DMS114 treated with DMSO at 0.1 percent for 48 hours (cell line): Measurements from ENCODE around the gene JAG2.

Source experiments
- DNase-seq: peaks from one replicate; lab custom pipeline; 2025; ENCODE audit not compliant: unreplicated experiment; lab: John Stamatoyannopoulos, UW

JAG2 gene

DNA sequence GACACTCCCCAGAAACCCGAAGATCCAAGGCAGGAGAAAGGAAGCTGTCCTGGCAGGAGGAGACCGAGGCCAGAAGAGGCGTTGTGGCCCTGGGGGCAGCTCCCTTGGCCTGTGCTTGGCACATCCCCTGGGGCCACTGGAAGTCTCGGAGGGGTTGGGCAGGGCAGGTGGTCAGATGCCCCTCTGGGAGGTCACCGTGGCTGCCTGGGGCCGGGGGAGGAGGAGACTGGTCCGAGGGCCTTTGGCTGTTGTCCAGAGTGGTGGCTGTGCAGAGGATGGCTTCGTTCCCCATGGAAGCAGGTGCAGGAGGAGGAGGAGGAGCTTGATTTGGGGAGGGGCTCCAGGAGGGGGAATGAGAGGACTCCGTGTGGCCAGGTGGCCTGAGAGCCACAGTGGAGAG, 15.9 kb upstream of the JAG2 start:
- no peak for DNase-seq

DNA sequence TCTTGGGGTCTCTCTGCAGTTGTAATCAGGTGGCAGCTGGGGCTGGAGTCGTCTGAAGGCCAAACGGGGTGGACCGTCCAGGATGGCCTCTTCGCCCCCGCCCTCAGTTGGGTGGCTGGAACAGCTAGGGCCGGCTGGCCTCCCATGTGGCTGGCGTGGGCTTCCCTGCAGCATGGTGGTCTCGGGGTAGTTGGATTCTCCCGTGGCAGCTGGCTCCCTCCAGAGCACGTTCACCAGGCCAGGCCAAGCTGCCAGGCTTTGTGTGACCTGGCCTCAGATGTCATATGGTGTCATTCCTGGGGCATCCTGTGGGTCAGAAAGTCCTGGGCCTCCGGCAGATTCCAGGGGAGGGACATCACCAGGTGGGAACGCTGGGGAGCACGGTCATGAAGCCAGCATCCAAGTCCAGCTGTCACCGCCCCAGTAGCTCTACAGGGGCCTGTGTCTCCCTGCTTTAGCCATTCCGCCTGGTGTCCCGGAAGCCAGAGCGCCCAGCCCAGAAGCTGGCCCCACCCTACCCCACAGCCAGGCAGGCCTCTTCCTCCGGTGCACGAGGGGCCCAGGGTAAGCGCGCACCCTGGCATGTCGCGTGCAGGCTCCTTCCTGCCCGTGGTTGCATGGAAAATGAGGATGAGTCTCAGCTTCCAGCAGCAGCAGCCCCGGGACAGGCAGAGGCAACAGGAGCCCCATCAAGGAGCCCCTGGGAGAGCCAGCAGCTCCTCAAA, 13.9 kb upstream of the JAG2 start:
- no peak for DNase-seq

DNA sequence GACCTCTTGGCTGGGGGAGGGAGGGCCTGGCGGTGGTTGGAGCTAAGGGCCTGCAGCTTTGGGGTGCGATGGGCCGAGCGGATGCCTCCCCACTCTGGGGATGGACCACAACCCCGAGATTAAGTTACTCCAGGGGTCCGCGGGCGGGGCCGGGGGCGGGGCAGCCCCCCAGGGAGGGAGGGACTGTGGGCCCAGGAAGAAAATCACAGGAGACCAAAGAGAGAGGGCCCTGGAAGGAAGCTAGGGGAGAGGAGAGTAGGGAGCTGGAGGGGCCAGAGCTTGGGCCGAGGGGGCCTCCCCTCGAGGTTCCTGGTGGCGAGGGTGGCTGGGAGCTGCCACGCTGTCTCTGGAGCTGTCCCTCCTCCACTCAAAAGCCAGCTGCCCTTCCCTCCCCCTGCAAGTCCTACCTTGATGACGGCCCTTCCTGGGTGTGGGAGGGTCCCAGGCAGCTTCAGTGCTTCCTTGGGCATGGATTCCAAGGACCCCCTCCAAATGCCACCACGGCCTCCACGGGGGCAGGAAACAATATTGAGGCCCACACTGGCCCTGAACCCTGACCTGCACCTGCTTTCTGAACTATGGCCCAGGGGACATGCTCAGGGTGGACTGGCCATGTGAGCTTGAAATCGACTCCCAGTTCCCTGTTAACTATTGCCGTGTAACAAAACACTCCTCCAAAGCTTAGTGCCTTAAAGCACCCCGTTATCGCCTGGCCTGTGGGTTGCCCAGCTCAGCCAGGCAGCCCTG, 13.1 kb upstream of the JAG2 start:
- no peak for DNase-seq

DNA sequence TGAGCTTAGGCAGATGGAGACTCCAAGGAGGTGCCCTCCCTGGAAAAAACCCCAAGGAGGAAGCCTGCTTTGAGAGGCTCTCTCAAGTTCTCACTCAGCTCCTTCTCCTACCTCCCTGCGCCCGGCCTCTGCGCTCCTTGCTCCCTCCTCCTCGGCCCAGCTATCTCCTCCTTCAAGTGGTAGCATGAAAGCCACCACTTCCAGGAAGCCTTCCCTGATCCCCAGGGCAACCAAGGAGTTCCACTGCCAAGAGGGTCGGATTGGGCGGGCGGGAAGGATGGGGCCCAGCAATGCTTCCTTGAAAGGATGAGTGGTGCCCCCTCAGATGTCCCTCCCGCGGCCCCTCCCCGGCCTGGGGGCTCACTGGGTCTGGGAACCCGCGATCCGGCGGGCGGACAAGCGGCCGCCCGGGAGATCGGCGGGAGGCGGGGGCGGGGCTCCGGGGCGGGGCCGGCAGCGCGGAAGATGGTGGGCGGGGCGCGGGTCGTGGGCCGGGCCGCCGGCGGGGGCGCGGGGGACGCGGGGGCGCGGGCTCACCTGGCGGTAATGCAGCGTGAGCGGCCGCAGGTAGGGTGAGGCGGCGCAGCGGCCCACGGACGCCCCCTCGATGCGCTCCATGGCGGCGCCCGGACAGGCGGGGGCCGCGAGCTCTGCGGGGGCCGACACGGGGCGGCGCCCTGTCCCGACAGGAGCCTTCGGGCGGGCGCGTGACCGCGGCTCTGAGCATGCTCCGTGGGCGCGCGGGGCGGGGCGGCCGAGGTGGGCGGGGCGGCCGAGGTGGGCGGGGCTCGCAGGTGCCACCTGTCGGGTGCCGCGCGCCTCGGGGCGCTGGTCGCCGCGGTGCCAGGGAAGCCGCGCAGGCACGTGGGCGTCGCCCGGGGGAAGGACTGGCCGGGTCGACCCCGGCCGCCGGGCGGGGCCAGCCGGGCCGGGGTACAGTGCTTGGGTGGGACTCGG, 12.3 kb upstream of the JAG2 start, which contains the start of gene NUDT14:
Gene NUDT14 (minus strand): TSS at position 721 of the 957 bp plus-strand sequence. CDS start 103 bp downstream, at position 618.
- DNase-seq: no peak

DNA sequence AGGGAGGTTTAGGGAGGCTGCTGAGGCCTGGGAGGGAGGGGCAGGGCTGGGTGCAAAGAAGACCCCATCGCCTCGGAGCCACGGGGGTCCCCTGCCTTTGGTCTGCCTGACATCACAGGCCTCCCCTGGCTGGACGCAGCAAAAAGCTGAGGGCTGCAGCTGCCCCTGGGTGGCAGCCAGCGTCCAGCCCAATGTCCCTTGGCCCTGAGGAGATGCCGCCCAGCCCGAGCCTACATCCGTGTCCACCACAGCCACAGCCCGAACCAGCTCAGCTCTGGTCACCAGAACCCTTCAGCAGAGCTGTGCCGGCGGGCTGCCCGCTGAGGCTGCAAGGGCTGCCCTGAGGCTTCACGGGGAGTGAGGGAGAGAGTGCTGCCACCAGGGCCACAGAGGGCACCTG, 10.6 kb upstream of the JAG2 start:
- no peak for DNase-seq

DNA sequence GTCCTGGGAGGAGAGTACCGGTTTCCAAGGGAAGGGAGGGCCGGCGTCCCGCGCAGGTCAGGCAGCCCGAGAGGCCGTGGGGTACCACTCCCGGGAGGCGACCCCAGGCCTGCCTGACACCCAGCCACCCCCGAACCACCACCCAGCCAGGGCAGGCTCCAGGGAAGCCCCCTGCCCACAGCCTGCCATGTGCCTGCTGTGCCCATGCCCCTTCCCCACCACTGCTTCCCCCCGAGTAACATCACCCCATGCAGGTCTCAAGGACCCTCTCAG, 10.2 kb upstream of the JAG2 start:
- no peak for DNase-seq

DNA sequence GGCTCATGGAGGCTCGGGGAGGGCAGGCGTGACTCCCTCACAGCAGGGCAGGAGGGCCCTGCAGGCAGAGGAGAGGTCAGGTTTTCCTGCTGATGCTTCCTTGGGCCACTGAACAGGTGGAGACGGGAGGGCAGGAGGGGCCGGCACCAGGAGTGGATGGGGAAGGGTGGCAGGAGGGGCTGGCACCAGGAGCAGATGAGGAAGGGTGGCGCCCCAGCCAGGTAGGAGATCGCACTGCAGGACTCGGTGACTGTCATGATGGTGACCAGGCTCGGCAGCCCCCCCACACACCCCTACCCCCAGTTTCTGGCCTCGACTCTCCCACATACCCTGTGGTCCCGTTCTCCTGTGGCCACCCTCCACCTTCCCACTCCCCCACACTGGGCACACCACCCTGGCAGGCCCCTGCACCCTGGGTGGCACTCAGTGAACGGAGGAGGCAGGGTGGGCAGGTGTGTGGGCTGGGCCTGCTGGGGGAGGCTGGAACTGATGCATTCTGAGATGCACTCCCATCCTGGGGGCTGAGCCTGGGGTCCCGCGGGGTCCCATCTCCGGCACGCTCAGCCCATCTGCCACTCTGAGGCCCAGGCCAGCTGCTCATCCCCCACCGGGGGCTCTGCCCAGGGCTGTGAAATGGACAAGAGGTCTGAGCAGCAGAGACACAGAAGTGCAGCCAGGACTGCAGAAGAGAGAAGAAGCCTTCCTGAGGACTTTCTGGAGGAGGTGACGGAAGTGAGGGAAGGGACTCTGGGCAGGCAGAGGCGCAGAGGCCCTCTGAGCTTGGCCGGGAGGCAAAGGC, 9.7 kb upstream of the JAG2 start:
- DNase-seq: no peak

DNA sequence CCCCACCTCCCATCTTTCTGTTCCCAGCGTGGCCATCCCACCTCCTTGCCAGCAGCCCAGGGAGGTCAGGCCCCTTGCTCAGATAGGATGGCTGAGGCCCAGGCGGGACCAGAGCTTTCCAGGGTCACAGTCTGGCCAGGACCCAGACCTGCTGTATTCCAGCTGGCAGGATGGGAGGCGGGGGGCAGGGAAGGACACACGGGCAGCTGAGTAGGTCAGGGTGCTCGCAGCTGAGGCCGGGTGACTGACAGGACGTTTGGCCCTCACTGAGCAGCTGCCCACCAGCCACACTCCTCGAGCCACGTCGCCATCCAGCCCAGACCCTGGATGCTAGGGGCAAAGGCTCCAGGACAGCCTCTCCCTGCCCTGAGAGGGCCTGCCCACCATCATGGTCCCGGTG, 8.5 kb upstream of the JAG2 start:
- DNase-seq: no peak

DNA sequence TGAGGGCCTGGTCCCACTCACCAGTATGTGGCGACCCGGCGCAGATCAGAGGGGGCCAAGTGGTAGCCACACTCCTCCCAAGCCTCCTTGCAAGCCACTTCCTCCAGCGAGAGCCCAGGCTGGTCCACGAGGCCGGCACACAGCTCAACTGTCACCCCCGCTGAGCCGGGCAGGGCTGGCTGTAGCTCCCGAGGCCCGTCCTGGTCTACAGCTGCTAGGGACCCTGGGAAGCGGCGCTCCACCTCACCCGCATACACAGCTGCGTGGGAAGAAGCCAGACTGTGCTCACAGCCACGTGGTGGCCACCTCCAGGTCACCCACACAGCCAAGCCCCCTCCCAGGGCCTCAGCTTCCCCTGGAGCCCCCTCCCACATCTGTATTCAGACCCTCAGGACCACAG, 7.9 kb upstream of the JAG2 start:
- no peak for DNase-seq

DNA sequence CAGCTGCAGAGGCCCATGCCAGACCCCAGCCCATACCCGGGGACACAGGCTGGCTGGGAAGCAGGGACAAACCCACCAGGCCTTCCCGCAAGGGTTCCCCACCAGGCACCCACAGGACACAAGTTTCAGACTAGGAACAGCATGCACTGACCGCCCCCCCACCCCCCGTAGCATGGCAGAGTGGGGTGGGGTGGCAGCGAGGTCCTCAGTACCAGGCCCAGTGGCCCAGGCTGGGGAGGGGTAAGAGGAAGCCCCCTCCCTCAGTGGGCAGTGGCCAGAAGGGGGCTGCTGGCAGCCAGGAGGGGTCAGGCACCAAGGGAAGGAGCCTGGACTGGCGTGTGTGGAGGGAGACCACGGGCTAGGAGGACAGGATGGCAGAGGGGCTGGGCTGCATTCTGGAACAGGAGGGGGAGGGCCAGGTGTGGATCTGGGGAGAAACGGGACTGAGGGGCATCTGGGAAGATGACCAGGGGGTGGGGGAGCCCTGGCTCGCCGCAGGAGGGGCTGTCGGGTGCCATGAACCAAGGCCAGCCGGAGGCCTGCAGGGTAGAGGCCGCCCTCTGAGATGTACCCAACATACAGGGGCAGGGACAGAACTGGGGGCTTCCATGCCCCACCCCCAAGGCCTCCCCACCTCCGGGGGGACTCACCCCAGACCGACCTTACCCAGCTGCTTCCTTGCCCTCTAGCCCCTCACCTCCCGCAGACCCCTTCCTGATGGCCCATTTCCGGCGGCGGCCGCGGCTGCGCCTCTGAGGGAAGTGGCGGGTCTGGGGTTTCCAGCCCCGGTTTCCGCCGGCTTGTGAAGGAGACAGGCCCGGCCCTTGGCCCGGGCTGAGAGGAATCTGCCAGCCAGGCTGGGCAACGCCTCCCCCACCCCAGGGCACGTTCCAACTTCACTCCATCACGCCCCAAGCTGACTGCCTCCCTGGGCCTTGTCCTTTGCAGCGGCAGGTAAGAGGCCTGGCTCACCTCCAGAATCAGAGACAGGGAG, 5.6 kb upstream of the JAG2 start:
- DNase-seq: no peak

DNA sequence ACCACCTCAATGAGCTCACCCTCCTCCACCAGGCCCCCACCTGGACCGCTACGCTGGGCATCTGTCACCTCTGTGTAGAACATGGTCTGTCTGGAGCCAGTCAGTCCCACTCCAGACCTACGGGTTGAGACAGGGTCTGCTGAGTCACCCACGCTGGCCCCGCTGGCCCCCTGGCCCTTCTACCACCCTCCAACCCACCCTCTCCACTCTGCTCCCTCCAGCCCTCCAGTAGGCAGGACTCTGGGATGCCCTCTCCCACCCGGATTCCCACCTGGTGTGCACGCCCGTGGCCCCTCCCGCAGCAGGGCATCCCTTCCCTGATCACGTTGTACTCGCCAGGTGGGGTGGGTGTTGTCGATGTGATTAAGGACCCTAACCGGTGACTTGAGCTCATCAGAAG, 4.6 kb upstream of the JAG2 start:
- no peak for DNase-seq

DNA sequence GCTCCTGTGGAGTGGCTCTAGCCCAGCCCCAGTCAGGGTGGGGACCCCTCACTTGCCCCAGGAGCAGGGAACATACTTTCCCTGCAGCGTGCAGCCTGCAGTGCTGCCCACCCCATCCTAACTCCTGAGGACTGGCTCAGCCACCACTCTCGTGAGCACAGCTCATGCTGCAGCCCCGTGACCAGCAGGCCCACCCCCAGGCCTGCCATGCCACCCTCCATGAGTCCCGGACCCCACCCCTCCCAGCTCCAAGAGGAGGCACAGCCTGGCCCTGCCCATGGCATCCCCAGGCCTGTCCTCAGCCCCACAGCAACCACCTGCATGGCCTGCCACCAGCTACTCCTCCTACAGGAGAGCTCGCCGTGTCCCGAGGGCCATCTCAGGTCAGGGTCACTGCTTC, 3.9 kb upstream of the JAG2 start:
- DNase-seq: no peak

DNA sequence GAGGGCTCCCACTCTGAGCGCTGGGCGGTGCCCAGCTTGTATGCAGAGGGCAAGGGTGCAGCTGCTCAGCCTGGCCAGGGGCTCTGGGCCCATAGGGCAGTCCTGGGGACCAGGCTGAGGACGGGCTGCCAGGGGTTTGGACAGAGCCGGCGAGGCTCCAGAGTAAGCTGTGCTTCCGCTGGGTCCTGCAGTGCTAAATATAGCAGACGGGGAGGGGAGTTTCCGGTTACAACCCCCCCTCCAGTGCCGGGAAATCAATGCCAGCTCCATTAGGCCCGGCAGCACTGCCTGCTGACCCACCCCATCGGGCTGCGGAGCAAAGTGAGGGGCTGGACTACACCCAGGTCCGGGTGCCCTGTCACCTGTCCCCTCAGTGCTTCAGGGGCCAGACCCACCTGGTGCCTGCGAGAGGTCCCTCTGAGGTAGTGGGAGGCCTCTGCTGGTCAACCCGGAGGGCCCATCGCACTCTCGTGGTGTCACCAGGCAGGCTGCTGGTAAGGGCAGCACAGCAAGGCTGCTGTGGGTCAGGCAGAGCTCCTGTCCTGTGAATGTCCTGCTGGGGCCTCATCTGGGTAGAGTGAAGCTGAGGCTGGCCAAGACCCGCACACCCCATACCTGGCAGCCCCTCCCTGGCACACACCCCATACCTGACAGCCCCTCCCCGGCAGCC, 2.6 kb upstream of the JAG2 start:
- no peak for DNase-seq

DNA sequence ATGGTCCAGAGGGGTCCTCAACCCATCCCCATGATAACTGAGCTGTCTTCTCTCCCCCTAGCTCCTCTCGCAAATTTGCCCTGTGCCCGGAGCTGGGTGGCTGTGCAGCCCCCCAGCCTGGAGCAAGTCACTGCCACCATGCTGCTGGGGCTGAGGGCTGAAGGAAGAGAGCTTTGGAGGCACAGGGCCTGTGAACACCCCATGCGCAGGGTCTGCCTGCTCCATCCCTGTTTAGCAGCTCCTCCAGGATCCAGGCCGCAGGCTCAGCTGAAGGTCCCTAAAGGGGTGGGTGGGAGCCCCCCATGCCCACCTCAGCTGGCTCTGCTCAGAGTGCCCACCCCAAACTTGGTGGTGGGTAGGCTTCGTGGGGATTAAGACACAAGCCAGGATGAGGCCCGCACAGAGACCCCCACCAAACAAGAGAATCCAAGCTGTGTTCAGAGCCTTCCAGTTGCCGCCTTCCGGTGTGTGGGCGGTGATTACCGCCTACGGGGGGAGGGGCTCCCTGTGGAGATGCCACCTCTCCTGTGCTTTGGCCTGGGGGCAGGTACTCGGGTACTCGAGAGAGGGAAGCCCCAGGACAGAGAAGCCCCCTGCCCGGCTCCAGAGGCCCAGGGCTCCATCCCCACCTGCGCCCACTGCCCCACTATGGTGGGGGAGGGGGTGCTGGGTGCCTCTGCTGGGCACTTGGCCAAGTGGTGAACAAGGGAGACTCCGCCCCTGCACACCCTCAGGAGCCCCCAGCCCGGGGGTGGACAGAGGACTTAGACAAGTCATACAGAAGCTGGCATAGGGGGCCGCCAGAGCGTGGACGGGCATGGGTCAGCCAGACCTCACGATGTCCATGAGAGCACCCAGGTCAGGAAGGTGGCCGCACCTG, 1.4 kb upstream of the JAG2 start:
- no peak for DNase-seq

DNA sequence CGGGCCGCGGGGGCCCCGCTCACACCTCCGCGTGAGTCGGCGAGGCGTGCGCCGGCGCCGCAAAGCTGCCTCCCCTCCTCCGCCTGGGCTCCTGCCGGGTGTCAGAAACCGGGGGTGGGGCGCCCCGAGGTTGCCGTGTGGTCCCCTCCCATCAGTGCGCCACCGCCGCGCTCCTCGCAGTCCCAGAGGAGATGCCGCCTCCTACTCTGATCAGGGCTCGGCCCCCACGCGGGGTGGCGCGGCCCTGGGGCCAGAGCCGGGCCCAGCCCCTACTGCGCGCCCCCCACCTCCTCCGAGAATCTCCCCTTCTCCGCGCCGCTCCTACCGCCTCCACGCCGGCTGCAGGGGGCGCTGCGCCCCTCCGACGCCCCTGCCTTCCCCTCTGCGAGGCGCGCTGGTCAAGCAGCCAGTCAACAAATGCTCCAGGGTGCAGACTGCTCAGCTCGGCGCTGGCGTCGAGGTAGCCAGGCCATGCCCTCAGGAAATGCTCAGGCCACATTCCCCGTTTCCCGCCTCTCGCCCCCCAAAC, 467 bp upstream of the JAG2 start:
- DNase-seq: peak; percentile 3

DNA sequence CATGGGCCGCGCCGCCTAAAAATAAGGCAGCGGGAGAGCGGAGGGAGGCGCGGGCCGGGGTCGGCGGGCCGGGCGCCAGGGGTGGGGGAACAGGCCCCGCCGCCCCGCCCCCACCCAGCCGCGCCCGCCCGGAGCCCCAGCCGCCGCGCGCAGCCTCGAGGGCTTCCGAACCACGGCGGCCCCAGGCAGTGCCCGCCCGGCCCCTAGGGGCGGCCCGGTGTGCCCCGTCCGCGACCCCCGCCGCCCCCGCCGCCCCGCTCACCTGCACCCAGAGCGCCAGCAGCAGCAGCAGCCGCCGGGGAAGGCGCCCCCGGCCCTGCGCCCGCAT, 519 bp downstream of the JAG2 start:
- no peak for DNase-seq

DNA sequence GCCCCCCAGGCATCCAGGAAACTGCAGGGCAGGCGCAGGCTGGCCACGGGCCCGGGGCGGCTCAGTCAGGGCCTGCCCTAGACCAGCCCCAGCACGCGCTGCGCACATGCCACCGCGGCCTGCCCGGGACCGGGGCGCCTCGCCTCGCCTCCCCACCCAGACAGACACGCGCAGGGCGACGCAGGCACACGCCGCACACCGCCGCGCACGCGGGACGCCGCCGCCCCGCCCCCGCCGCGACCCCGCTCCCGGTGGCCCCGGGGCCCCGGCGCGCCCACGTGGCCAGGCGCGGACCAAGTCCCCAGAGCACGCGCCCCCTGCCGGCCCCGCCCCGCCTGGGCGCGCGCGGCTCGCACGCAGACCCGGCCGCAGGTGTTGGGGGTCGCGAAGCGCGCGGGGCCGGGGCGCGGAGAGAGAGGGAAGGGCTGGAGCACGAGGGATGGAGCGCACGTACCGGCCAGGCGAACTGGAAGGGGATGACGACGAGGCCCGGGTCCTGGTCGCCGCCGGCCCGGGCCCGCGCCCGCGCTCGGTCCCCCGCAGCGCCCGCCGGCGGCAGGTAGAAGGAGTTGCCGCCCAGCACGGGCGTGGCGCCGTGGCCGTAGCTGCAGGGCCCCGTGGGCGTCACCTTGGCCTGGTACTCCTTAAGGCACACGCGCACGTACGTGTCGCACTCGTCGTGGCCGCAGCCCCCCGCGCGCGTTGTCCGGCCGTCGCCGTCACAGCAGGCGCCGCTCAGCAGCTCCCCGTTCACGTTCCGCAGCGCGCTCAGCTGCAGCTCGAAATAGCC, 1.1 kb downstream of the JAG2 start:
- DNase-seq: no peak
